Left ventricle myocardium inferior (tissue), 1 donor: ENCODE results near the gene OVCH1. TPM values are rescaled to one million over a fixed set of nuclear protein-coding genes. Genes with fewer than 3 reads are reported as not detected.

Source experiments
- DNase-seq: peaks from one replicate; pipeline ENCODE4 v3.0.0-alpha.2; 2020
- H3K27ac ChIP-seq: fragments of 200-600 bp; replicated peaks from 2 replicates; pipeline ENCODE4 v1.8.0; 2021
- H3K27me3 ChIP-seq: fragments of 200-600 bp; 2 replicates; pipeline ENCODE4 v1.8.0; 2021; ENCODE audit warnings: low read depth
- H3K36me3 ChIP-seq: fragments of 200-600 bp; 2 replicates; pipeline ENCODE4 v1.8.0; 2021
- H3K4me1 ChIP-seq: fragments of 200-600 bp; 2 replicates; pipeline ENCODE4 v1.8.0; 2021
- H3K4me3 ChIP-seq: fragments of 200-600 bp; 2 replicates; pipeline ENCODE4 v1.8.0; 2021; ENCODE audit warnings: mild to moderate bottlenecking, moderate library complexity
- H3K9me3 ChIP-seq: fragments of 200-600 bp; replicated peaks from 2 replicates; pipeline ENCODE4 v1.8.0; 2021
- intact Hi-C: fragments of 100-400 bp; cut with micrococcal nuclease; formaldehyde crosslinking; loops from one replicate; pipeline ENCODE4 v1.11.0; 2022
- total RNA-seq: library from RNA; stranded (reverse); fragmentation: NEBNext Ultra II Directional; extraction: Animal tissue kit (Norgen Biotek cat#: 25700); gene quantifications from one replicate; pipeline ENCODE4 v1.2.1, GENCODE V29; 2021
- TF ChIP-seq, protein P1 (sequence below): fragments of 200-600 bp; IDR thresholded peaks from 2 replicates; pipeline ENCODE4 v1.8.0; 2021; ENCODE audit warnings: antibody characterized with exemption, mild to moderate bottlenecking, borderline replicate concordance
- donor health status: DM: no; HTN: yes; CAD: no; lungs with severe emphysema.

The OVCH1 gene
- total RNA-seq, 1 donor from 2014 or later: 0.25 TPM

DNA sequence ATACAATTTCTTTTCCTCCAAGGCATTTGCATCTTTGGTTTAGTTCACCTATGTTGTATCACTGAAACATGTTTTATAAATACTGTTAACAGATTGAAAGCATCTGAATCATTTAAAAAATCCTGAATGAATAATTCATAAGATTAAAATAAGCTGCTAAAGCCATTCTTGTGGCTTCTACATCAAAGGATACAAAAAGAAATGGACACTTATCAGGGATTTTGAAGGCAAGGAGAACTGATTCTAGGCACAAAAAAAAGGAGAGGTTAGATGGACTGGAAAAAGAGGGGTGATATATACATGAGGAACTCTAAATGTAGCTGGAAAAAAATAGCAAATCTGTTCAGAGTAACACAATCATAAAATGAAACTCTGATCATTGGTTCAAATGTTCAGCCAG lies 5.8 kb upstream of the OVCH1 start:
- no peak overlapping the region for H3K4me3 ChIP-seq
- peaks cover 42% of the 10 kb centered on the region for H3K36me3 ChIP-seq
- no peaks in the 10 kb centered on the region for H3K27me3 ChIP-seq
- no peak for DNase-seq
- TF ChIP-seq, protein P1, sequence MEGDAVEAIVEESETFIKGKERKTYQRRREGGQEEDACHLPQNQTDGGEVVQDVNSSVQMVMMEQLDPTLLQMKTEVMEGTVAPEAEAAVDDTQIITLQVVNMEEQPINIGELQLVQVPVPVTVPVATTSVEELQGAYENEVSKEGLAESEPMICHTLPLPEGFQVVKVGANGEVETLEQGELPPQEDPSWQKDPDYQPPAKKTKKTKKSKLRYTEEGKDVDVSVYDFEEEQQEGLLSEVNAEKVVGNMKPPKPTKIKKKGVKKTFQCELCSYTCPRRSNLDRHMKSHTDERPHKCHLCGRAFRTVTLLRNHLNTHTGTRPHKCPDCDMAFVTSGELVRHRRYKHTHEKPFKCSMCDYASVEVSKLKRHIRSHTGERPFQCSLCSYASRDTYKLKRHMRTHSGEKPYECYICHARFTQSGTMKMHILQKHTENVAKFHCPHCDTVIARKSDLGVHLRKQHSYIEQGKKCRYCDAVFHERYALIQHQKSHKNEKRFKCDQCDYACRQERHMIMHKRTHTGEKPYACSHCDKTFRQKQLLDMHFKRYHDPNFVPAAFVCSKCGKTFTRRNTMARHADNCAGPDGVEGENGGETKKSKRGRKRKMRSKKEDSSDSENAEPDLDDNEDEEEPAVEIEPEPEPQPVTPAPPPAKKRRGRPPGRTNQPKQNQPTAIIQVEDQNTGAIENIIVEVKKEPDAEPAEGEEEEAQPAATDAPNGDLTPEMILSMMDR: no peak
- H3K4me1 ChIP-seq: no peaks in the 10 kb centered on the region
- H3K9me3 ChIP-seq: no peaks in the 10 kb centered on the region
- intact Hi-C loops: no loop called here
- no peak overlapping the region for H3K27ac ChIP-seq

GRCh38 chr12:29499235-29499634 lies 1.7 kb upstream of the OVCH1 start:
- Histone ChIP-seq H3K27me3 (no peaks in the 10 kb centered on the region), H3K27ac (no peak overlapping the region), H3K4me3 (no peak overlapping the region), H3K4me1 (no peaks in the 10 kb centered on the region), H3K9me3 (no peaks in the 10 kb centered on the region), H3K36me3 (peaks cover 17% of the 10 kb centered on the region)
- TF ChIP-seq, protein P1: no peak
- intact Hi-C loops: no loop called here
- DNase-seq: no peak

DNA sequence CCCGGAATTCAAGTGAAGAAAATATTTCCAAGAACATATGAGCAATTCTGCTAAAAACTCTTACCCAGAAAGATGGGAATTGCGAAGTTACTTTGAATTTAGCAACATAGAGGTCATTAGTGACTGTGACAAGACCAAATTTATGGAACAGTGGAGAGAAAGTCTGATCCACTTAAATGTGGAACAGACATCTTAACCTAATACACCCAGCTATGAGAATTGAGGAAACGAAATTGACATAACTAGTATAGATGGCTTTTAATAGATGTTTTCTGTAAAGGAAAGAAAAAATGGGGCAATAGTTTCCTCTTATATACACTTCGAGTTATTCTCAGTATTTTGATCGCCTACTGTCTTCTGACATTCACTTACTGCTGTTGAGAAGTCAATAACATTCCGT lies 4.6 kb downstream of the OVCH1 start:
- no peaks in the 10 kb centered on the region for H3K36me3 ChIP-seq

DNA sequence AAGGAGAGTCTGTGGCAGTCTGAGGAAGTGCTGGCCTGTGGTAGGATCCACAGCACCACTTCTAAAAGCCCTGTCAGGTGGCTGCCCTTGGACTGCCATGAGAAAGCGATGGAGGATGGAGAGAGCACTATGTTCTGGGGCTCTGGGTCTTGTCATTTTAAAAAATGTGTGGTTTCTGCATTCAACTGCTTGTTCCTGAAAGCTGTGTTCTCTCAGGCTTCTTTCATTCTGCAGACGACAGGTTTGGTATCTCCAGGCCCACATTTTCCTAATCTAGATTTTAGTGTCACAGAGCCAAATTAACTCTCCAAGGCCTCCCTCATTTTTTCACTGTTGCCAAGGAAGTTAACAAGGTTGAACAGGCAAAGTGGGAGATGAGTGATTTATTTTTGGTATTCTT lies 10.5 kb downstream of the OVCH1 start:
- no peak for DNase-seq
- Histone ChIP-seq H3K27ac (no peak overlapping the region), H3K27me3 (no peaks in the 10 kb centered on the region), H3K36me3 (no peaks in the 10 kb centered on the region), H3K9me3 (no peaks in the 10 kb centered on the region), H3K4me1 (no peaks in the 10 kb centered on the region), H3K4me3 (no peak overlapping the region)
- intact Hi-C loops: no loop called here
- TF ChIP-seq, protein P1: no peak

More for the DNA sequence above, 4.6 kb downstream of the OVCH1 start:
- no peaks in the 10 kb centered on the region for H3K4me1 ChIP-seq
- H3K4me3 ChIP-seq: no peak overlapping the region
- no peak overlapping the region for H3K27ac ChIP-seq
- H3K9me3 ChIP-seq: no peaks in the 10 kb centered on the region
- intact Hi-C loops: no loop called here
- no peaks in the 10 kb centered on the region for H3K27me3 ChIP-seq
- DNase-seq: no peak
- TF ChIP-seq, protein P1: no peak

DNA sequence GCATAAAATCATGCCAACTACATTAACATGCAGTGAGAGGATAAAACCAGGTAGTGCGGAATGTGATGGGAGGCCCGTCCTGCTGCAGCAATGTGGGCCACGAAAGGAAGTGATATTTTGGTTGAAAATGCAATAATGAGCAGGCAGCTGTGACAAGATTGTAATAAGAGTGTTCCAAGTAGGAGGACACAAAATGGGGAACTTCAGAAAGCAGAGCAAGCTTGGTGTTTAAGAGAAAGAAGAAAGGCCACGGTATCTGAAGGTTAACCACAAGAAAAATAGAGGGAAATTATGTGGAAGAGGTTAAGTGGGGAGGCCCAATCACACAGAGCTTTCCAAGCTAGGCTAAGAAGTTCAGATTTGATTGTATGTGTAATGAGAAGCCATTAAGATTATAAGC lies 34.3 kb downstream of the OVCH1 start:
- intact Hi-C loops: no loop called here
- no peaks in the 10 kb centered on the region for H3K36me3 ChIP-seq
- TF ChIP-seq, protein P1: no peak
- no peaks in the 10 kb centered on the region for H3K4me1 ChIP-seq
- no peak overlapping the region for H3K4me3 ChIP-seq
- H3K27me3 ChIP-seq: no peaks in the 10 kb centered on the region
- no peak overlapping the region for H3K27ac ChIP-seq
- peaks cover 2% of the 10 kb centered on the region for H3K9me3 ChIP-seq
- DNase-seq: no peak

- no peak for DNase-seq
- H3K4me1 ChIP-seq: no peaks in the 10 kb centered on the region
- H3K27ac ChIP-seq: no peak overlapping the region
- H3K4me3 ChIP-seq: no peak overlapping the region
- H3K27me3 ChIP-seq: no peaks in the 10 kb centered on the region
- H3K9me3 ChIP-seq: peaks cover 7% of the 10 kb centered on the region
- intact Hi-C loops: no loop called here
- TF ChIP-seq, protein P1: no peak
- H3K36me3 ChIP-seq: no peaks in the 10 kb centered on the region
Measured at GRCh38 chr12:29460082-29460481, 37.4 kb downstream of the OVCH1 start.
